NCI-H345 treated with DMSO at 0.1 percent for 48 hours (cell line): ENCODE measurements around the gene BOD1.
A peak's percentile ranks its signal among the peaks of the same experiment; 100 is the strongest.

ENCODE experiments used
- DNase-seq: peaks from one replicate; lab custom pipeline; 2025; ENCODE audit not compliant: unreplicated experiment; lab: John Stamatoyannopoulos, UW

Gene BOD1

GRCh38 chr5:173616577-173617118 lies at the start of gene BOD1:
TSS of gene BOD1 (minus strand) at chr5:173616650. CDS start at chr5:173616436, 214 bp downstream.
- DNase-seq = peak; percentile 99

GRCh38 chr5:173665326-173665725 lies 48.9 kb upstream of the BOD1 start:
- DNase-seq = no peak

- DNase-seq = no peak
Observed at GRCh38 chr5:173664154-173664526, 47.7 kb upstream of the BOD1 start.

- no peak for DNase-seq
Observed at GRCh38 chr5:173663352-173664153, 47.1 kb upstream of the BOD1 start.

GRCh38 chr5:173662581-173663351 lies 46.3 kb upstream of the BOD1 start:
- no peak for DNase-seq

GRCh38 chr5:173660481-173661280 lies 44.2 kb upstream of the BOD1 start:
- no peak for DNase-seq

- no peak for DNase-seq
Observed at GRCh38 chr5:173659423-173659822, 43.0 kb upstream of the BOD1 start.

GRCh38 chr5:173657741-173658356 lies 41.4 kb upstream of the BOD1 start:
- no peak for DNase-seq

GRCh38 chr5:173655196-173655797 lies 38.8 kb upstream of the BOD1 start:
- no peak for DNase-seq

GRCh38 chr5:173653822-173654523 lies 37.5 kb upstream of the BOD1 start:
- DNase-seq = no peak

GRCh38 chr5:173648308-173648866 lies 31.9 kb upstream of the BOD1 start:
- DNase-seq = no peak

GRCh38 chr5:173646692-173647091 lies 30.2 kb upstream of the BOD1 start:
- no peak for DNase-seq

GRCh38 chr5:173645890-173646574 lies 29.6 kb upstream of the BOD1 start:
- no peak for DNase-seq

- DNase-seq = no peak
Observed at GRCh38 chr5:173645437-173645807, 29.0 kb upstream of the BOD1 start.

GRCh38 chr5:173644673-173645436 lies 28.4 kb upstream of the BOD1 start:
- no peak for DNase-seq

- peak; percentile 44 for DNase-seq
Observed at GRCh38 chr5:173643964-173644363, 27.5 kb upstream of the BOD1 start.

- DNase-seq = no peak
Observed at GRCh38 chr5:173642895-173643481, 26.5 kb upstream of the BOD1 start.
